Measurements from ENCODE around the gene IGF2R.

Gene IGF2R

GRCh38 chr6:160035693-160036330 is 66.9 kb downstream of the IGF2R start:
- CTCF ChIA-PET, result no interaction called here

GRCh38 chr6:160036331-160036695 is 67.4 kb downstream of the IGF2R start:
- ChIA-PET POLR2A (ENCODE audit: low non-redundant PET) (no interaction called here), CTCF (no interaction called here)
- H3K27ac ChIP-seq, result peak overlapping the region; percentile 98
- DNase-seq (ENCODE audit: low spot score), result no peak
- TF ChIP-seq CTCF (conservative IDR thresholded peaks at IDR 0.05; ENCODE audit: low read depth), result no peak

More at GRCh38 chr6:160035693-160036330, 66.9 kb downstream of the IGF2R start:
- peak overlapping the region; percentile 98 for H3K27ac ChIP-seq
- no peak for TF ChIP-seq CTCF (conservative IDR thresholded peaks at IDR 0.05; ENCODE audit: low read depth)
- POLR2A ChIA-PET (ENCODE audit: low non-redundant PET), result no interaction called here
- DNase-seq (ENCODE audit: low spot score), result no peak

GRCh38 chr6:160036790-160037206 is 67.9 kb downstream of the IGF2R start:
- peak; percentile 93 for DNase-seq (ENCODE audit: low spot score)
- H3K27ac ChIP-seq, result peak overlapping the region; percentile 98
- POLR2A ChIA-PET (ENCODE audit: low non-redundant PET), result no interaction called here
- CTCF ChIA-PET, result interaction anchor here (0.7 kb wide), 1 partner anchor 924 kb away, joined by 6 read pairs; no protein-coding TSS in a partner anchor
- TF ChIP-seq CTCF (conservative IDR thresholded peaks at IDR 0.05; ENCODE audit: low read depth), result no peak

- CTCF ChIA-PET, result no interaction called here
- H3K27ac ChIP-seq, result no peak overlapping the region
- no peak for DNase-seq (ENCODE audit: low spot score)
- TF ChIP-seq CTCF (conservative IDR thresholded peaks at IDR 0.05; ENCODE audit: low read depth), result no peak
- POLR2A ChIA-PET (ENCODE audit: low non-redundant PET), result no interaction called here
Measured at GRCh38 chr6:160038479-160038878, 69.6 kb downstream of the IGF2R start.

GRCh38 chr6:160039441-160039840 is 70.6 kb downstream of the IGF2R start:
- no peak for DNase-seq (ENCODE audit: low spot score)
- ChIA-PET CTCF (interaction anchor here (0.9 kb wide), 1 partner anchor 9 kb away, joined by 3 read pairs; no protein-coding TSS in a partner anchor), POLR2A (ENCODE audit: low non-redundant PET) (no interaction called here)
- TF ChIP-seq CTCF (conservative IDR thresholded peaks at IDR 0.05; ENCODE audit: low read depth), result no peak
- H3K27ac ChIP-seq, result peak overlapping the region; percentile 98

- CTCF ChIA-PET, result interaction anchor here (0.9 kb wide), 1 partner anchor 9 kb away, joined by 3 read pairs; no protein-coding TSS in a partner anchor
- POLR2A ChIA-PET (ENCODE audit: low non-redundant PET), result no interaction called here
- TF ChIP-seq CTCF (conservative IDR thresholded peaks at IDR 0.05; ENCODE audit: low read depth), result no peak
- H3K27ac ChIP-seq, result peak overlapping the region; percentile 98
- no peak for DNase-seq (ENCODE audit: low spot score)
Measured at GRCh38 chr6:160040055-160040454, 71.2 kb downstream of the IGF2R start.
